Suprapubic skin (tissue), 4 donors: Measurements from ENCODE around the gene NDUFV1. TPM values are rescaled to one million over a fixed set of nuclear protein-coding genes. Genes with fewer than 3 reads are reported as not detected.
A peak's percentile ranks its signal among the peaks of the same experiment; 100 is the strongest.
"Not testable (repeated sequence)": the region's sequence is repeated elsewhere in the genome, so short reads cannot be mapped to it uniquely, and the experiment has no call there.

Experiments used
- DNase-seq, 2 donors: peaks; one replicate each; pipeline ENCODE4 v3.0.0-alpha.2; 2019; ENCODE audit warnings: low spot score in 2 of 2
- H3K27ac ChIP-seq: fragments of 200-600 bp; sonication (generic); one replicate; pipeline ENCODE4 v1.5.1; 2019
- H3K27me3 ChIP-seq: fragments of 200-600 bp; sonication (generic); one replicate; pipeline ENCODE4 v1.5.1; 2019
- H3K36me3 ChIP-seq: fragments of 200-600 bp; sonication (generic); one replicate; pipeline ENCODE4 v1.5.1; 2019
- H3K4me1 ChIP-seq: fragments of 200-600 bp; sonication (generic); one replicate; pipeline ENCODE4 v1.5.1; 2019
- H3K4me3 ChIP-seq: fragments of 200-600 bp; sonication (generic); one replicate; pipeline ENCODE4 v1.5.1; 2019; ENCODE audit warnings: mild to moderate bottlenecking
- H3K9me3 ChIP-seq: fragments of 200-600 bp; sonication (generic); one replicate; pipeline ENCODE4 v1.5.1; 2019
- CTCF ChIP-seq, 2 donors: fragments of 200-600 bp in 1 of 2; fragments of 450-650 bp in 1 of 2; sonication (generic) in 1 of 2; IDR thresholded peaks; one replicate each; pipeline ENCODE4 v1.5.1; 2016 to 2019; ENCODE audit warnings: antibody characterized with exemption in 2 of 2, mild to moderate bottlenecking in 1 of 2, moderate library complexity in 1 of 2
- EP300 ChIP-seq: sonication (generic); formaldehyde crosslinking; IDR thresholded peaks from one replicate; pipeline ENCODE4 v1.6.1; 2017; ENCODE audit warnings: antibody characterized with exemption
- POLR2A ChIP-seq, 2 donors: fragments of 450-650 bp; IDR thresholded peaks; one replicate each; pipeline ENCODE4 v1.6.1; 2017; ENCODE audit warnings: antibody characterized with exemption in 2 of 2, mild to moderate bottlenecking in 2 of 2, moderate library complexity in 2 of 2
- POLR2AphosphoS5 ChIP-seq, 3 donors: sonication (generic); formaldehyde crosslinking; IDR thresholded peaks; one replicate each; pipeline ENCODE4 v1.6.1; 2017; ENCODE audit warnings: antibody characterized with exemption in 3 of 3
- WGBS: methylation state at CpG from one replicate; pipeline ENCODE4 v1.1.5; 2018; 5-methylcytosine and 5-hydroxymethylcytosine counted together
- total RNA-seq, 4 donors: library from RNA; depleted of rRNA; stranded (reverse); fragments of >200 nt; gene quantifications; one replicate each; pipeline ENCODE4 v1.1.0, GENCODE V29; 2016

The NDUFV1 gene
- total RNA-seq, 4 donors from 2014 or later = 200 to 361 (median 275) TPM

GRCh38 chr11:67636962-67637361 is 30.2 kb downstream of the NDUFV1 start:
- DNase-seq = no peak
- Histone ChIP-seq H3K36me3 (no peaks in the 10 kb centered on the region), H3K4me3 (no peak overlapping the region), H3K4me1 (peaks cover 6% of the 10 kb centered on the region), H3K27me3 (peaks cover 27% of the 10 kb centered on the region), H3K27ac (no peak overlapping the region), H3K9me3 (no peaks in the 10 kb centered on the region)
- TF ChIP-seq EP300 (no peak), CTCF (IDR thresholded peaks at IDR 0.05) (no peak), POLR2A (IDR thresholded peaks at IDR 0.05) (no peak), POLR2AphosphoS5 (IDR thresholded peaks at IDR 0.05) (no peak)
- 59% methylated on average over 6 of the region's 6 CpGs for WGBS

- not testable (repeated sequence) for H3K36me3 ChIP-seq, H3K27ac ChIP-seq, H3K4me3 ChIP-seq, DNase-seq, H3K4me1 ChIP-seq, H3K9me3 ChIP-seq
- peaks cover 27% of the 10 kb centered on the region for H3K27me3 ChIP-seq
- WGBS = 91% methylated on average over 3 of the region's 3 CpGs
Observed at GRCh38 chr11:67637441-67637840, 30.7 kb downstream of the NDUFV1 start.

- WGBS = 98% methylated on average over 7 of the region's 24 CpGs
- TF ChIP-seq EP300 (no peak), POLR2AphosphoS5 (IDR thresholded peaks at IDR 0.05) (no peak), POLR2A (IDR thresholded peaks at IDR 0.05) (no peak)
Observed at GRCh38 chr11:67638535-67639437, 32.0 kb downstream of the NDUFV1 start.

DNA sequence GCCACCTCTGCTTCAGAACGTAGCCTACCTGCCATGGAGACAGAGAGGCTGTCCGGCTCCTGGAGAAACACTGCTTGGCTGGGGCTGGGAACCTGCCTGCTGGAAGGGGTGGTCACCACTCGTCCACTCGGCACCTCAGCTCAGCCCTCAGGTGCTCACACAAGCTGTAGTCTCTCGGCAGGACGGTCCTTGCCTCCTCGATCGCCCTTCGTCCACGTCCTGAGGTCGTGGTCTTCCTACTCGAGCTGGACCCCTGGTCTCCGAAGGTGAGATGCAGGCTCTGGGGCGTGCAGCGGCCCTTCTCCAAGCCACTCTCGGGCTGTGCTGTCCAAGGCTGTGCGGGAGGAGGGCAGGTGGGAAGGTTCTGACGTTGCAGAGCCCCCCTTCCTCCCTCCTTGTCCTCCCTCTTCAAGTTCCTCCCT is 32.7 kb downstream of the NDUFV1 start, which contains the start of gene TBX10:
TSS of gene TBX10 (minus strand) at position 326 of the 422 bp plus-strand sequence. CDS start at position 35, 291 bp downstream.
- no peak for TF ChIP-seq POLR2A (IDR thresholded peaks at IDR 0.05)
- TF ChIP-seq CTCF (IDR thresholded peaks at IDR 0.05) = no peak
- TF ChIP-seq EP300 = no peak
- no peak for TF ChIP-seq POLR2AphosphoS5 (IDR thresholded peaks at IDR 0.05)

More at GRCh38 chr11:67638535-67639437, 32.0 kb downstream of the NDUFV1 start:
- no peak for DNase-seq
- Histone ChIP-seq H3K4me1 (peaks cover 6% of the 10 kb centered on the region), H3K4me3 (no peak overlapping the region), H3K27ac (no peak overlapping the region), H3K36me3 (no peaks in the 10 kb centered on the region), H3K9me3 (no peaks in the 10 kb centered on the region), H3K27me3 (peaks cover 27% of the 10 kb centered on the region)

GRCh38 chr11:67640021-67640757 is 33.5 kb downstream of the NDUFV1 start:
- peak; percentile 78 to 81 for DNase-seq
- H3K36me3 ChIP-seq = no peaks in the 10 kb centered on the region
- no peaks in the 10 kb centered on the region for H3K9me3 ChIP-seq
- peaks cover 27% of the 10 kb centered on the region for H3K27me3 ChIP-seq
- peaks cover 6% of the 10 kb centered on the region for H3K4me1 ChIP-seq
- H3K27ac ChIP-seq = no peak overlapping the region
- no peak overlapping the region for H3K4me3 ChIP-seq
- 40% methylated on average over 1 of the region's 23 CpGs for WGBS
- TF ChIP-seq CTCF (IDR thresholded peaks at IDR 0.05) = peak; percentile 28 to 78
- no peak for TF ChIP-seq EP300

More for the DNA sequence above, 32.7 kb downstream of the NDUFV1 start, which contains the start of gene TBX10:
- H3K27ac ChIP-seq = no peak within 1 kb of the TSS
- no peaks in the 10 kb centered on the region for H3K36me3 ChIP-seq
- peaks cover 6% of the 10 kb centered on the region for H3K4me1 ChIP-seq
- H3K9me3 ChIP-seq = no peaks in the 10 kb centered on the region
- 76% methylated on average over 16 of the region's 18 CpGs for WGBS
- no peak within 1 kb of the TSS for H3K4me3 ChIP-seq
- DNase-seq = peak in 1 of 2 donors; percentile 53
- peaks cover 27% of the 10 kb centered on the region for H3K27me3 ChIP-seq
